Breast epithelium (tissue), 3 donors: ENCODE measurements around the gene PSMA7.

Experiments
- POLR2A ChIP-seq: fragments of 450-650 bp; IDR thresholded peaks from one replicate; pipeline ENCODE4 v1.6.1; 2016; ENCODE audit warnings: antibody characterized with exemption, mild to moderate bottlenecking, moderate library complexity
- TF ChIP-seq, protein P1 (sequence below), 3 donors: fragments of 450-650 bp; IDR thresholded peaks; one replicate each; pipeline ENCODE4 v1.5.1; 2016 to 2017; ENCODE audit warnings: antibody characterized with exemption in 3 of 3, mild to moderate bottlenecking in 3 of 3, moderate library complexity in 3 of 3

DNA sequence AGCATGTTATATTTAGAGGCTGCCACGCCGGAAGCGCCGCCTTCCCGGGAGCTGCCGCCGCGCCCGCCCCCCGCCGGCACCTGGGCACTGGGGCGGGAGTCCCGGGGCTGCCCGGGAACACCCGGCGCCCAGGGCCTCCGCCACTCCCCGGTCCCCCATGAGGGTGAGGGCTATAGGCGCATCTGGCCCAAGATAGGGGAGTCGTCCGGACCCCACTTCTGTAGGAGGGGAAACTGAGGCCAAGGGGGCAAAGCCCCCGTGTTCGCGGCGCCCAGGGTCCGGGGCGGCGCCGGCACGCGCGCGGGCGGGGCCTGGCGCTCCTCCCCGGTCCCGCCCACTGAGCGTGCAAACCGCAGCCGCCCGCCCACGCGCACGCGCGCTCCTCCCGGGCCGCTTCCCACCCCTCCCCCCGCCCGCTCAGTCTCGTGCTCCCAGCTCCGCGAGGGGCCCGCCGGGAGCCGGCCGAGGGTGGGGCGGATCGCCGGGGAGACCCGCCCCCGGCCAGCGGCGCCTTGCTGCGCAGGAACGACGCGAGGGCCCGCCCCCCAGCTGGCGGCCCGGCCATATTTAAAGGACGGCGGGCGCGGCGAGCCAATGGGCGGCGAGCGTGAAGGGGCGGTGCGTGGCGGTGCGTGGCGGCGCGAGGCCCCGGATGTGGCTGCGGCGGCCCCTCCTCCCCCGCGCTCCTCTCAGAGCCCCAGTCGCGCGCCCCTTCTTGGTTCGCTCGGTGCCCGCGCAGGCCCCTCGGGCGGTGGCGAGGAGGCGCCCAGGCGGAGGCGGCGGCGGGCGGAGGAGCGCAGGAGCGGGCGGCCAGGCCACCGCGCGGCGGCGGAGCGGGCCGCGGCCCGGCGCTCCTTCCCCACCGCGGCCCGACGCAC lies 21.2 kb downstream of the PSMA7 start, which contains the start of gene LSM14B:
- TF ChIP-seq POLR2A, result no peak
- TF ChIP-seq, protein P1, sequence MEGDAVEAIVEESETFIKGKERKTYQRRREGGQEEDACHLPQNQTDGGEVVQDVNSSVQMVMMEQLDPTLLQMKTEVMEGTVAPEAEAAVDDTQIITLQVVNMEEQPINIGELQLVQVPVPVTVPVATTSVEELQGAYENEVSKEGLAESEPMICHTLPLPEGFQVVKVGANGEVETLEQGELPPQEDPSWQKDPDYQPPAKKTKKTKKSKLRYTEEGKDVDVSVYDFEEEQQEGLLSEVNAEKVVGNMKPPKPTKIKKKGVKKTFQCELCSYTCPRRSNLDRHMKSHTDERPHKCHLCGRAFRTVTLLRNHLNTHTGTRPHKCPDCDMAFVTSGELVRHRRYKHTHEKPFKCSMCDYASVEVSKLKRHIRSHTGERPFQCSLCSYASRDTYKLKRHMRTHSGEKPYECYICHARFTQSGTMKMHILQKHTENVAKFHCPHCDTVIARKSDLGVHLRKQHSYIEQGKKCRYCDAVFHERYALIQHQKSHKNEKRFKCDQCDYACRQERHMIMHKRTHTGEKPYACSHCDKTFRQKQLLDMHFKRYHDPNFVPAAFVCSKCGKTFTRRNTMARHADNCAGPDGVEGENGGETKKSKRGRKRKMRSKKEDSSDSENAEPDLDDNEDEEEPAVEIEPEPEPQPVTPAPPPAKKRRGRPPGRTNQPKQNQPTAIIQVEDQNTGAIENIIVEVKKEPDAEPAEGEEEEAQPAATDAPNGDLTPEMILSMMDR (IDR thresholded peaks at IDR 0.05), result peak in 1 of 3 donors; percentile 12
